ENCODE measurements around the gene PTPN13. TPM values are rescaled to one million over a fixed set of nuclear protein-coding genes. Genes with fewer than 3 reads are reported as not detected.

PTPN13 gene
- total and polyA plus RNA-seq, 4 experiments from 2014 or later: 1.5 to 11.9 (median 7.7) TPM

DNA sequence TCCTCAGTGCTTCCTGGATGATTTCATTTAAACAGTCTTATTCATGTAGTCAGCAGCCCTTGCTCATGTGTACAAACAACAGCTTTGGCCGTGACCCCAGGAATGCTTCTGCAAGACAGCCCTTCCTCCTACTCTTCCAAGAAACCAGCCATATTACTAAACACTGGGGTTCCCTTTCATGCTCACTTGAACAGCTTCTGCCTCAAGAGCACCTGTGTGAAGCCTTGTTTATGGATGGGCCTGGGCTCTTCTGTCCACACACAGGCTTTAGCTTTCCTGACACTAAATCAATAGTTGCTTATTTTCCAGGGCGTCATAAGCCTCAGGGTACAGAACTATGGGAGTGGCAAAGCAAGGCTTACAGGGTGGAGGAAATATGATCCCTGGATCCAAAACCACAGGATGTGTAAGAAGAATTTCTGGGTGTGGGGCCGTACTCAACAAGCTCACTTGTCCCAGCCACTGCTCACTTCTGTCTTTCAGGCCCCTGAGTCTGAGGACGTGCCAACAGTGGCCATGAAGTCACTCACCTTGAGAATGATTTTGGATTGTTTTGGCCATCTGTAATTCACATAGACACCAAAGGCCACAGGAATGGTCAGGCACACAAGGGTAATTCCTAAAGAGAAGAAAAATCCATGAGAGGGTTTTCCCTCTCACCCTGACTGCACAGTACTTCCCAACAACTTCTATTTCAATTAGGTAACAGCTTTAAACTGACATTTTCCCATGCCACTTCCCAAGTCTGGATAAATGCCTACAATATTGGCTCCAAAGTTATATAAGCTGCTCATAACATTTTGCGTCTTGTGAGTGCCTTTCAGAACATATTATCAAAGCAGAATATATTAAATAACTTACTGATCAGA, 237.4 kb downstream of the PTPN13 start:
- Mint-ChIP-seq H3K9me3 (no peaks in the 10 kb centered on the region), H3K4me1 (peaks cover 0 to 2% (median under 1%) of the 10 kb centered on the region in 4 donors), H3K27me3 (peaks cover 3 to 6% of the 10 kb centered on the region in 2 donors), H3K36me3 (no peaks in the 10 kb centered on the region), H3K27ac (no peak overlapping the region), H3K4me3 (peak overlapping the region in 1 of 8 donors; percentile 43)
- H3K27me3 ChIP-seq (ENCODE audit: insufficient read depth, low read length): no peaks in the 10 kb centered on the region
- H3K27ac ChIP-seq (ENCODE audit: low read depth, low read length): no peak overlapping the region
- no peaks in the 10 kb centered on the region for H3K9me3 ChIP-seq (ENCODE audit: control insufficient read depth in 1 of 2, low read length in 2 of 2)
- intact Hi-C loops (cut with micrococcal nuclease): no loop called here
- no peaks in the 10 kb centered on the region for H3K36me3 ChIP-seq (ENCODE audit: insufficient read depth, low read length)
- no peaks in the 10 kb centered on the region for H3K4me1 ChIP-seq (ENCODE audit: insufficient read depth, low read length)
- CTCF ChIA-PET (ENCODE audit: partially characterized antibody): no interaction called here
- no peak for DNase-seq
- POLR2A ChIA-PET (ENCODE audit: partially characterized antibody): no interaction called here
- H3K4me3 ChIP-seq (ENCODE audit: low read length in 2 of 2): no peak overlapping the region

- no peak overlapping the region for H3K27ac Mint-ChIP-seq
- DNase-seq: no peak
- POLR2A ChIA-PET (ENCODE audit: partially characterized antibody): no interaction called here
- peaks cover 0 to 2% (median under 1%) of the 10 kb centered on the region in 4 donors for H3K4me1 Mint-ChIP-seq
- no peaks in the 10 kb centered on the region for H3K27me3 ChIP-seq (ENCODE audit: insufficient read depth, low read length)
- no peaks in the 10 kb centered on the region for H3K9me3 ChIP-seq (ENCODE audit: control insufficient read depth in 1 of 2, low read length in 2 of 2)
- no peak overlapping the region for H3K4me3 ChIP-seq (ENCODE audit: low read length in 2 of 2)
- no peaks in the 10 kb centered on the region for H3K4me1 ChIP-seq (ENCODE audit: insufficient read depth, low read length)
- H3K27ac ChIP-seq (ENCODE audit: low read depth, low read length): no peak overlapping the region
- H3K4me3 Mint-ChIP-seq: no peak overlapping the region
- H3K36me3 Mint-ChIP-seq: no peaks in the 10 kb centered on the region
- H3K27me3 Mint-ChIP-seq: peaks cover 2 to 3% of the 10 kb centered on the region in 2 donors
- intact Hi-C loops (cut with micrococcal nuclease): no loop called here
- CTCF ChIA-PET (ENCODE audit: partially characterized antibody): no interaction called here
- H3K36me3 ChIP-seq (ENCODE audit: insufficient read depth, low read length): no peaks in the 10 kb centered on the region
- peaks cover 0 to 3% (median 0%) of the 10 kb centered on the region in 8 donors for H3K9me3 Mint-ChIP-seq
Observed at GRCh38 chr4:86833615-86834014, 239.5 kb downstream of the PTPN13 start.

GRCh38 chr4:86834901-86835300, 240.8 kb downstream of the PTPN13 start:
- no peak overlapping the region for H3K4me3 Mint-ChIP-seq
- no peaks in the 10 kb centered on the region for H3K9me3 ChIP-seq (ENCODE audit: control insufficient read depth in 1 of 2, low read length in 2 of 2)

GRCh38 chr4:86835677-86836076, 241.6 kb downstream of the PTPN13 start:
- Mint-ChIP-seq H3K4me3 (no peak overlapping the region), H3K27me3 (peaks cover 3 to 5% of the 10 kb centered on the region in 2 donors), H3K4me1 (peaks cover 0 to 2% (median under 1%) of the 10 kb centered on the region in 4 donors), H3K9me3 (peaks cover 0 to 3% (median 0%) of the 10 kb centered on the region in 8 donors), H3K36me3 (no peaks in the 10 kb centered on the region), H3K27ac (no peak overlapping the region)
- DNase-seq: no peak
- no peaks in the 10 kb centered on the region for H3K4me1 ChIP-seq (ENCODE audit: insufficient read depth, low read length)
- no peaks in the 10 kb centered on the region for H3K27me3 ChIP-seq (ENCODE audit: insufficient read depth, low read length)
- H3K4me3 ChIP-seq (ENCODE audit: low read length in 2 of 2): no peak overlapping the region
- CTCF ChIA-PET (ENCODE audit: partially characterized antibody): no interaction called here
- intact Hi-C loops (cut with micrococcal nuclease): no loop called here
- no peaks in the 10 kb centered on the region for H3K9me3 ChIP-seq (ENCODE audit: control insufficient read depth in 1 of 2, low read length in 2 of 2)
- no peaks in the 10 kb centered on the region for H3K36me3 ChIP-seq (ENCODE audit: insufficient read depth, low read length)
- POLR2A ChIA-PET (ENCODE audit: partially characterized antibody): no interaction called here
- H3K27ac ChIP-seq (ENCODE audit: low read depth, low read length): no peak overlapping the region

More at GRCh38 chr4:86834901-86835300, 240.8 kb downstream of the PTPN13 start:
- ChIA-PET CTCF (ENCODE audit: partially characterized antibody) (no interaction called here), POLR2A (ENCODE audit: partially characterized antibody) (no interaction called here)
- no peak overlapping the region for H3K27ac ChIP-seq (ENCODE audit: low read depth, low read length)
- DNase-seq: no peak
- H3K4me1 Mint-ChIP-seq: peaks cover 0 to 2% (median under 1%) of the 10 kb centered on the region in 4 donors
- H3K36me3 ChIP-seq (ENCODE audit: insufficient read depth, low read length): no peaks in the 10 kb centered on the region
- no peak overlapping the region for H3K27ac Mint-ChIP-seq
- H3K27me3 Mint-ChIP-seq: peaks cover 3% of the 10 kb centered on the region in 2 donors
- no peaks in the 10 kb centered on the region for H3K36me3 Mint-ChIP-seq
- H3K27me3 ChIP-seq (ENCODE audit: insufficient read depth, low read length): no peaks in the 10 kb centered on the region
- H3K4me1 ChIP-seq (ENCODE audit: insufficient read depth, low read length): no peaks in the 10 kb centered on the region
- H3K9me3 Mint-ChIP-seq: peaks cover 0 to 3% (median 0%) of the 10 kb centered on the region in 8 donors
- intact Hi-C loops (cut with micrococcal nuclease): no loop called here
- no peak overlapping the region for H3K4me3 ChIP-seq (ENCODE audit: low read length in 2 of 2)

DNA sequence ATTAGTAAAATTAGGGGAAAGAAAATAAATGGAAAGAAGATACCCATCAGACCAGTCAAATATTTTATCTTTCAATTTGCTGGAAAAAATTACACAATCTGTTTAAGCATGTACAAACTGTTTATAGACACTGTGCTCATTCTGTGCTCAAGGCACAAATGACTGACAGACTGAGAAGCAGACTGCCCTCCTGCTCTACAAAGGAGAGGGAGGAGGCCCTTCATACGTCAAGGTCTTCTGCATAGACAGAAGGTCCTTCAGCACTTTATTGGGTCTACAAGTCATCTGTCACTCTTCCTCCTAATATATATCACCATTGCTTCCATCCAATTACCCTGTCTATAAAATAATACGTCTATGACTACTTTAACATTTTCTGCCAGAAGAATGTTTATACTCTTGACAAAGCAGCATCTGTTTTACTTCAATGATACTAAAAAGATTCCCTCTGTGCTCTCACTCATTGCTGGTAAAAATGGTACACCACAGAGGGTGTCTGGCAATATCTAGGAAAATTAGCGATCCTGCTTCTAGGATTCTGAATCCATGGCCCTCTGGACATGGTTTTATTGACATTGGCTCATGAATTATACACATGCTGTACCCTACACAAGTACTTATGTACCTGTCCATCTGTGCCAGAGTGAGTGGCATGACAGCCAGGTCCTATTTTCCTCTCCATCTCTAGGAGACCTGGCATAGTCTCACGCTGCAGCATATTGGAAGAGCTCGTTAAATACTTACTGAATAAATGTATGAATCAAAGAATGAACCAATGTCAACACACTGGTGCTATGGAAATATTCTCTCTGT, 243.8 kb downstream of the PTPN13 start:
- ChIA-PET CTCF (ENCODE audit: partially characterized antibody) (interaction anchor here (0.7 kb wide), 1 partner anchor 443 kb away, joined by 3 read pairs; no protein-coding TSS in a partner anchor), POLR2A (ENCODE audit: partially characterized antibody) (no interaction called here)
- Mint-ChIP-seq H3K9me3 (peaks cover 0 to 3% (median 0%) of the 10 kb centered on the region in 8 donors), H3K27me3 (peaks cover 3 to 9% of the 10 kb centered on the region in 2 donors), H3K4me1 (peaks cover 0 to 2% (median under 1%) of the 10 kb centered on the region in 4 donors), H3K4me3 (no peak overlapping the region), H3K36me3 (no peaks in the 10 kb centered on the region), H3K27ac (no peak overlapping the region)
- H3K36me3 ChIP-seq (ENCODE audit: insufficient read depth, low read length): no peaks in the 10 kb centered on the region
- H3K4me1 ChIP-seq (ENCODE audit: insufficient read depth, low read length): no peaks in the 10 kb centered on the region
- H3K9me3 ChIP-seq (ENCODE audit: control insufficient read depth in 1 of 2, low read length in 2 of 2): no peaks in the 10 kb centered on the region
- H3K4me3 ChIP-seq (ENCODE audit: low read length in 2 of 2): no peak overlapping the region
- intact Hi-C loops (cut with micrococcal nuclease): no loop called here
- no peak for DNase-seq
- no peak overlapping the region for H3K27ac ChIP-seq (ENCODE audit: low read depth, low read length)
- no peaks in the 10 kb centered on the region for H3K27me3 ChIP-seq (ENCODE audit: insufficient read depth, low read length)

DNA sequence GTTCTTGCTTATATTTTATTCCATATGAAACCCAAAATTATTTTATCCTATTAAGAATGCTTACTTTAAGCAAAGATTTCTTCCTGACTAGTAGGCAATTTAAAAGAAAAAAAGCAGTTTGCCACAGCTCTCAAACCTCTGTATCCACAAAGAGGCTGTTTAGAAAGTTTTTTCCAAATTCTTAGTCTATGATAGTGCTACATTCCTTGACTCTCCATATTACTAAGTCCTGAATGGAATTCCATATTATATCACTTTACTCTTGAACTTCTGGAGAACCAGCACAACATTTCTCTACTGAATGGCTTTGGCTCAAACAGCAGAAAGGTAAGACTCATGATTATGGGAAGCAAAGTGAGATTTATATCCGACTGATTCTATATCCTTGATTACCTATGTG, 246.7 kb downstream of the PTPN13 start:
- no peak overlapping the region for H3K4me3 Mint-ChIP-seq
- no peaks in the 10 kb centered on the region for H3K4me1 Mint-ChIP-seq

GRCh38 chr4:86841309-86841708, 247.2 kb downstream of the PTPN13 start:
- Mint-ChIP-seq H3K27me3 (peaks cover 5% of the 10 kb centered on the region in 2 donors), H3K36me3 (no peaks in the 10 kb centered on the region), H3K27ac (no peak overlapping the region), H3K4me3 (no peak overlapping the region), H3K4me1 (no peaks in the 10 kb centered on the region), H3K9me3 (peaks cover 0 to 3% (median 0%) of the 10 kb centered on the region in 8 donors)
- intact Hi-C loops (cut with micrococcal nuclease): no loop called here
- Histone ChIP-seq H3K9me3 (ENCODE audit: control insufficient read depth in 1 of 2, low read length in 2 of 2) (no peaks in the 10 kb centered on the region), H3K4me3 (ENCODE audit: low read length in 2 of 2) (no peak overlapping the region), H3K27me3 (ENCODE audit: insufficient read depth, low read length) (no peaks in the 10 kb centered on the region), H3K27ac (ENCODE audit: low read depth, low read length) (no peak overlapping the region), H3K4me1 (ENCODE audit: insufficient read depth, low read length) (no peaks in the 10 kb centered on the region), H3K36me3 (ENCODE audit: insufficient read depth, low read length) (no peaks in the 10 kb centered on the region)
- DNase-seq: no peak
- ChIA-PET CTCF (ENCODE audit: partially characterized antibody) (interaction anchor here (1.1 kb wide), 1 partner anchor 14 kb away, joined by 3 read pairs; no protein-coding TSS in a partner anchor), POLR2A (ENCODE audit: partially characterized antibody) (no interaction called here)

More for the DNA sequence above, 246.7 kb downstream of the PTPN13 start:
- Mint-ChIP-seq H3K36me3 (no peaks in the 10 kb centered on the region), H3K27me3 (peaks cover 5% of the 10 kb centered on the region in 2 donors), H3K27ac (no peak overlapping the region), H3K9me3 (peaks cover 0 to 3% (median 0%) of the 10 kb centered on the region in 8 donors)
- Histone ChIP-seq H3K4me1 (ENCODE audit: insufficient read depth, low read length) (no peaks in the 10 kb centered on the region), H3K9me3 (ENCODE audit: control insufficient read depth in 1 of 2, low read length in 2 of 2) (no peaks in the 10 kb centered on the region), H3K36me3 (ENCODE audit: insufficient read depth, low read length) (no peaks in the 10 kb centered on the region), H3K4me3 (ENCODE audit: low read length in 2 of 2) (no peak overlapping the region), H3K27ac (ENCODE audit: low read depth, low read length) (no peak overlapping the region), H3K27me3 (ENCODE audit: insufficient read depth, low read length) (no peaks in the 10 kb centered on the region)
- ChIA-PET CTCF (ENCODE audit: partially characterized antibody) (no interaction called here), POLR2A (ENCODE audit: partially characterized antibody) (no interaction called here)
- no peak for DNase-seq
- intact Hi-C loops (cut with micrococcal nuclease): no loop called here
